ENCODE data around the gene CLASP1.

CLASP1 gene

GRCh38 chr2:121372082-121372481 is 277.2 kb downstream of the CLASP1 start:
- no peak for DNase-seq (ENCODE audit: low spot score)

DNA sequence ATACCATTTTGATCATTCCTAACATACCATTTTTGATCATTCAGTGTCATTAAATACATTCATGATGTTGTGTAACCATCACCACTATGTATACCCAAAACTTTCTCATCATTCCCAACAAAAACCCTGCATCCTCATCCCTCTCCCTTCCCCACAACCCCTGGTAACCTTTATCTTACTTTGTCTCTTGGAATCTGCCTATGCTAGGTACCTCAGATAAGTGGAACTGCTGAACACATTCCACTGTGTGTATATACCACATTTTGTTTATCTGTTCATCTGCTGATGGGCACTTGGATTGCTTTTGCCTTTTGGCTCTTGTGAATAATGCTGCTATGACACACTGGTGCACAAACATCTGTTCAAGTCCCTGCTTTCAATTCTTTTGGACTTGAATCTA is 280.4 kb downstream of the CLASP1 start:
- DNase-seq (ENCODE audit: low spot score) = no peak

GRCh38 chr2:121368155-121368554 is 281.1 kb downstream of the CLASP1 start:
- no peak for DNase-seq (ENCODE audit: low spot score)

- no peak for DNase-seq (ENCODE audit: low spot score)
Observed at GRCh38 chr2:121367246-121367900, 281.9 kb downstream of the CLASP1 start.

DNA sequence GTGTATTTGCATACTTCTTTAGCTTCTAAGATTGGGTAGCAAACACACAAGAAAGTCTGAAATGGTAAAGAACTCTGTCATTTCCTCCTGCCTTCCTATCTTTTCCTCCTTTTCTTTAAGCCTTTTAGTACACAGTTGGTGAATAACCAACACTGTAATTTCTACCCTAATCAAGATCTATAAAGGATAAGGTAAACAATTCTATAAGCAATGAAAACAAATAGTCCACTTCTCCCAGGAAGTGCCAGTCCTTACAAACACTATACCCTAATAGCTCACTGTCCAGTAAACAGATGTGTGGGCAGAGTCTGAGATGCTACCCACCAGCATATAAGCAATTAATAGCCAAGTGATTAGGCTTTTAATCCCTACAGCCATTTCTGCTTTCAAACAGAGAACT is 283.2 kb downstream of the CLASP1 start:
- DNase-seq (ENCODE audit: low spot score) = no peak

DNA sequence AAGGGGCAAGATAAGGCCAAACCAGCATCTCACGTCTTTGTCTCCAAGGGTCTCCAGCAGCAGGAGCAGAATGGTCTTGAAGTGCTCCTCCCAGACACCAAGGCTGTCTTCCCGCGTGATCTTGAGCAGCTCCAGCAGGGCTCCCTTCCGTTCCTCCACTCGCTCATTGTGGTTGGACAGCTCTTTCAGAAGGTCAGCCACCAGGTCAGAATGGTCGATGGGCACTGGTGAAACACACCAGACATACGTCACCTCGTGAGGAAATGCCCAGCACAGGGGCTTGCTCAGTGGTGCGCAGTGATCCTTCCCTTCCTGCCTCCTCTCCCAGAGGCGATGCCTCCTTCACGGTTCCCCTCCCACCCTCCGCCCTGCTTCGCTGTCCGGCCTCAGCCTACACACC is 284.2 kb downstream of the CLASP1 start:
- no peak for DNase-seq (ENCODE audit: low spot score)

GRCh38 chr2:121363632-121364420 is 285.4 kb downstream of the CLASP1 start:
- no peak for DNase-seq (ENCODE audit: low spot score)

- DNase-seq (ENCODE audit: low spot score) = no peak
Observed at GRCh38 chr2:121362774-121363173, 286.5 kb downstream of the CLASP1 start.

GRCh38 chr2:121362226-121362625 is 287.0 kb downstream of the CLASP1 start:
- no peak for DNase-seq (ENCODE audit: low spot score)

DNA sequence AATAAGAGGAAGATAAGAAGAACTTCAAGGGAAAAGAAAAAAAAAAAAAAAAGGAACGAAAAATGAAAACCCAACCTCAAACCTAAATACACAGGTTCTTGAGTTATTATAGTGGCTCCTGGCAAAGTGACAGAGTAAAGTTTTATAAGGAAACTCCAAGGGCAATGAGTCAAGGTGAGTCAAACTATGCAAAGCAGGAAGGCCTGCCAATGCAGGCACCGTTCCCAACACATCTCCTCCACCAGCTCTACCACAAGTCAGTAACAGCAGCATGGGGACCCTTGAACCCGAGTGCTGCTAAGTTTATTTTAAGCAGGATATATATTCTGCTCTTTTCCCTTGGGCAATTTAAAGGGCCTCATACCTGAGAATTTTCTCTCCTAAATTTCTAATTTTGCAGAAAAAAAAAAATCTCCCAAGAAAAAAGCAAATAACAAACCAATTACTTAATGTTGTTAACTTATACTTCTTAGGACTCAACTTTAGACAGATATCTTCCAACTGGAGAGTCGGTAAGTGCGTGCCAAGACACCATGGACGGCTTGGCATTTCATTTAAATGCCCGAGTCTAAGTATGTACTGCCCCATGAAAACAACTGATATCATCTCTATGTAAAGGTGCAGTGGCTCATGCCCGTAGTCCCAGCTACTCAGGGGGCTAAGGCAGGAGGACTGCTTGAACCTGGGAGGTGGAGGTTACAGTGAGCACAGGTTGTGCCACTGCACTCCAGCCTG is 288.5 kb downstream of the CLASP1 start:
- DNase-seq (ENCODE audit: low spot score) = no peak

DNA sequence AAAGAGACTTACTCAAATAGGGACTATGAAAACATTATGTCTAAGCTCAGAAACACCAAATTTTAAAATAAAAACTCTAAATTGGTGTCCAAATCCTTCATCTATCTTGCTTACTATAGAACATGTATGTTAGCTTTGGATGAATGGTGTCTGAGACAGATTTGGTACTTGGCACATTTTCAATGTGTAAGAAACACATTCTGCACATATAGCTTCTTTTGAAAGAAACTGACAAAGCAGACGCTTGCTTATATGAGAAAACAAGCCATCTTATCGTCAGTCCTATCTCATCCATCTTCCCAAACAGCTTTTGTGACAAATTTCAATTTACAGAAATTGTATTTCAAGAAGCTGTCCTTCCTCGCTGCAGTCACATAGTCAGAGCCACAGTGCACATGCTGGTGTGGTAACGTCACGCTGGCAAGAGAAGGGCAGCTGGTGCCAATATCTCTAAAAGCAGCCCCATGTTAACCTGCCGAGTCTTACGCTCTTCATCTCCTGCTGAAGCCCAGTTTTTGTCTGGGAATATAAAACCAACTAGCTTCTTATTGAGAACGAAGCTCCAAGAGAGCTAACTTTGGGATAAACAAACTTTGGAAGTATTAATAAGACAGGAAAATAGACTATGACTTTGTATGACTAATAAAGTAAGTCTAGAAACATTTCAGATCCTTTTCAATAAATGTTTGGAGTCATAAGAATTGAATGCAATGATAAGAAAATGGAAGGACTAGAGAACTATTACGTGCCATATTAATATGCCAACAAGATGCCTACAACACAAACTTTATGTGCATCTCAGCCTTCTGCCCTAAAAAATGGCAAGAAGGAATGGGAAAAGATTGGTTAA is 289.3 kb downstream of the CLASP1 start:
- no peak for DNase-seq (ENCODE audit: low spot score)

DNA sequence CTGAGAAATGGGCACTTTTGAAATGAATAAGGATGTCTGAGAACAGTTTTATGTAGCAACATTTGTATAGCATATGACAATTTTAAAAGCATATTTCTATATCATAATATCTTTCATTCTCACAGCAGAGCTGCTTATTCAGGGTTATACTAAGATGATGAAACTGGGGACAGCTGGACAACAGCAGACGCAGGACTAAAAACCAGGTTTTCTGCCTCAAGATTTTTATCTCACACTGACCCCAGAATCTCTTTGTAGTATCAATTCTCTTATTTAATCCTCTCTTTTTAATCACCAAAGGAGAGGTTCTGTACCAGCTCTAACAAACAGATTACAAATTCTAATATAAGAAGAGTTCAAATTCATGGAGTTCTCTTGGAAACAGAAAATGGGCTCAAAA is 290.1 kb downstream of the CLASP1 start:
- DNase-seq (ENCODE audit: low spot score) = no peak

DNA sequence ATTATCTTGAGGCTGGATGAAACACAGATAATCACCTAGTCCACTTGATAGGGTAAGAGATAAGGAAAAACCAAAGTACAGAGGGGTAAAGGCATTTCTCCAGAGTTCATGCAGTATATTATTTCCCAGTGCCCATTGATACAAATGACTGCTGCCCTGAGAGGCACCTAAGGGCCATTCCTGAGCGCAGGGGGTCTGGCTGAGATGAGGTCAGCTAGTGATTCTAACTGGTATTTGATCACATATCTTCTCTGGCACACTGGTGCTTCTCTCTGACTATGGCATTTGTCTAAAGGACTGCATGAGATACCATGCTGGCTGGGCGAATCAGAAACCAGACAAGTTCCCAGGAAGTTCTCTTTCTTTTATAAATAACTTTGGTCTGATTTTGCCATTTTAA is 291.0 kb downstream of the CLASP1 start:
- no peak for DNase-seq (ENCODE audit: low spot score)

DNA sequence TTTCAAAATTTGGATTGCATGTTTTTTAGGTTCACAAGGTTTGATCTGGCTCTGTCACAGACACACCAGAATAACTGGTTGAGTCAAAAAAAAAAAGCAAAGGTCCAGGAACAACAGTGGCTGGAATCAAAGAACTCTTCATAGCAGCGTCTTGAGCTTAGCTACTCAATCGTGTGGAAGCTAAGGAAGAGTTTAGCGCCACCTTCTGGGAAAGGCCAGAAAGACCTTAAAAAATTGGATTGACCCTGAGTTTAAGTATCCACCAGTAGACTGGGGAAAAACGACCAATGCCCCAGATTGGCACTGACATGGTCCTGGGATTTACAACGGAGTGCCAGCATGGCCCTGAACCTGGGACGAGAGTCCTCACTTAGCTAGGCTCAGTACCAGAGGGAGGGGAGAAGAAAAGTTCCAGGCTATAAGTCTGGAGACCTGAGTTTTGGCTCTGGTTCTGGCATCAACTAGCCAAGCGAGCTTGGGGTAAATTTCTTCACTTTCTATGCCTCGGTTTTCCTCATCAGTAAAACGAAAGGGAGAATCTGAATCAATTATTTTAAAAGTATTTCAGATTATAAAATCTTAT is 293.1 kb downstream of the CLASP1 start:
- DNase-seq (ENCODE audit: low spot score) = no peak

- DNase-seq (ENCODE audit: low spot score) = no peak
Observed at GRCh38 chr2:121355488-121355887, 293.8 kb downstream of the CLASP1 start.

DNA sequence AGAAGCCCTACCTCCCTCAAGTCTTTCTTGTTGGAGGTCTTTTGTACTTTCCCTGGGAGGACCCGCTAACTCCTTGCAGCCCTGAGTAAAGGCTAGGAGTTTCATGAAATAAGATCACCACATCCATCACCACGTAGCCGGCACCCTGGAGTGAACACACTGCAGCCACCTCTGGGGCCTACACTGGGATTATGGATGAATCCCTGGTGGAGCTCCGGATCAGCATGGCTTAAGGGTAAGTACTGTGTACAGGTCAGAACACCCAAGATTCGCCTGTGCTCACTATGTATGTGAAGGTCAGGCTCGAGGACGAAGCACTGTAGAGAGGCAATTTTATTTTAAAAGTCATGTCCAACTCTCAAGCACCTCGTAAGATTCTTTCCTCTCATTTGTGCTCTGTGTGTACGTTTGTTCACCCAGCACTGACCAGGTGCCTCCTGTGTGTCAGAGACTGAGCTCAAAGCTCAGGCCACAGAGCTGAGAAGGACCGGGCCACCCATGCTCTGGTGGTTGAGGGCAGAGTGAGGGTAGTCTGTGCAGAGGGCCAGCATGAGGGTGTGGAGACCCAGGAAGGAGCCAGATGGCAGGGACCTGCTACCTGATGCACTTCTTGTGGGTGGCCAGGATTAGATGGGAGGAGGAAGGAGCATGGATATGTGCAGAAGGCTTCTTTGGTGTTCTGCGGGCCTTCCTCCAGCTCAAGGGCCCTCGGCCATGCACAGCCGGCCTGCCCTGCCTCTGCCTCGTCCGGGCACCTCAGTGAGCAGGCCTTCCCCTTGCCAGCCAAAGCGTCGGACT is 297.5 kb downstream of the CLASP1 start:
- DNase-seq (ENCODE audit: low spot score) = no peak

- DNase-seq (ENCODE audit: low spot score) = no peak
Observed at GRCh38 chr2:121350890-121351289, 298.4 kb downstream of the CLASP1 start.

- no peak for DNase-seq (ENCODE audit: low spot score)
Observed at GRCh38 chr2:121350402-121350775, 298.9 kb downstream of the CLASP1 start.

GRCh38 chr2:121349721-121350401 is 299.4 kb downstream of the CLASP1 start:
- no peak for DNase-seq (ENCODE audit: low spot score)

GRCh38 chr2:121348128-121348740 is 301.0 kb downstream of the CLASP1 start:
- no peak for DNase-seq (ENCODE audit: low spot score)

Measured in left forelimb (tissue), 1 donor.